B cell (primary cell): ENCODE measurements around the gene STK4.

Experiments
- CTCF ChIP-seq: fragments of 200-600 bp; IDR thresholded peaks from one replicate; pipeline ENCODE4 v1.8.0; 2022; ENCODE audit warnings: antibody characterized with exemption, mild to moderate bottlenecking
- EZH2 ChIP-seq: IDR thresholded peaks from 2 replicates; pipeline ENCODE4 v1.6.1; 2012; ENCODE audit warnings: borderline replicate concordance, low read depth, mild to moderate bottlenecking, moderate library complexity, low read length; ENCODE audit not compliant: insufficient read depth, poor library complexity, severe bottlenecking

GRCh38 chr20:44960103-44960852, 6.0 kb upstream of the STK4 start, which contains the start of gene TOMM34:
- TF ChIP-seq EZH2 (no peak), CTCF (no peak)
